GM12874 (cell line): ENCODE results near the gene ZBED4.

Source experiments
- TF ChIP-seq, protein P1 (sequence below): IDR thresholded peaks from 2 replicates; pipeline ENCODE4 v1.5.1; 2011; ENCODE audit warnings: low read depth, mild to moderate bottlenecking, control low read depth, low read length, moderate library complexity; ENCODE audit not compliant: insufficient read depth

The ZBED4 gene

DNA sequence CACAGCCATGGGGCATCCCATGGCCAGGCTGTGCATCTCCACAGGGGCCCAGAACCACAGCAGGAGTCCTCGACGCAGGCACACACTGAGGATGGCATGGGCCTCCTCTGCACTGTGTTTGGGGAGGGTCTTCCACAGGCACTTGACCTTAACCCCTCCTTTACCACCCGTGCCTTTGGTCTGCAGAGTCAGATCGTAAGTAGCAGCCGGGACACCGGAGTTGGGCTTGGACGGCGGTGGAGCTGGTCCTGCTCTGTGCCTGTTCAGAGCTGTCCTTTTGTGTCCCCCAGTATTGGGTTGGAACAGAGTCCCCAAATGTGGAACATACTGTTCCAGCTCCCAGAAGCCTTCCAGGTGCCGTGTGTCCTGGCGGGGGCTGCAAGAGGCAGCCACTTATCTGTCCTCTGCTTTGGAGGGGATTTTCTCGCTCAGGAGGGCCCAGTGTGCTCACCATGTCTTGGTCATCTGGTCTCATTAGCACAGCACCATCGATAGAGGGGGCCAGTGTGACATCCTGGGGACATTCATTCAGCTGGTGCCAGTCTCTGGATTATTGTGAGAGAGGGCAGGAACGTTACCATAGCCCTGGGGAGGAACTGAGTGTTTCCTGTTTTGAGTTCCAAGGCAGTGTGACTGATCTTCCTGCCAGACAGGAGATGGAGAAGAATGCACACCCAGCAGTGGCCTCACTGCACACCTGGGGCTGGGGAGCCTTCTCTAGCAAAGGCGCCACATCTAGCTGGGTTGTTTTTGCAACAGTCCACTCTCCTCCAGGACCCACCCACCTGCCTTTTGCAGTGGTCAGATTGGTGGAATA lies 77.2 kb downstream of the ZBED4 start:
- TF ChIP-seq, protein P1, sequence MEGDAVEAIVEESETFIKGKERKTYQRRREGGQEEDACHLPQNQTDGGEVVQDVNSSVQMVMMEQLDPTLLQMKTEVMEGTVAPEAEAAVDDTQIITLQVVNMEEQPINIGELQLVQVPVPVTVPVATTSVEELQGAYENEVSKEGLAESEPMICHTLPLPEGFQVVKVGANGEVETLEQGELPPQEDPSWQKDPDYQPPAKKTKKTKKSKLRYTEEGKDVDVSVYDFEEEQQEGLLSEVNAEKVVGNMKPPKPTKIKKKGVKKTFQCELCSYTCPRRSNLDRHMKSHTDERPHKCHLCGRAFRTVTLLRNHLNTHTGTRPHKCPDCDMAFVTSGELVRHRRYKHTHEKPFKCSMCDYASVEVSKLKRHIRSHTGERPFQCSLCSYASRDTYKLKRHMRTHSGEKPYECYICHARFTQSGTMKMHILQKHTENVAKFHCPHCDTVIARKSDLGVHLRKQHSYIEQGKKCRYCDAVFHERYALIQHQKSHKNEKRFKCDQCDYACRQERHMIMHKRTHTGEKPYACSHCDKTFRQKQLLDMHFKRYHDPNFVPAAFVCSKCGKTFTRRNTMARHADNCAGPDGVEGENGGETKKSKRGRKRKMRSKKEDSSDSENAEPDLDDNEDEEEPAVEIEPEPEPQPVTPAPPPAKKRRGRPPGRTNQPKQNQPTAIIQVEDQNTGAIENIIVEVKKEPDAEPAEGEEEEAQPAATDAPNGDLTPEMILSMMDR: peak; percentile 79

DNA sequence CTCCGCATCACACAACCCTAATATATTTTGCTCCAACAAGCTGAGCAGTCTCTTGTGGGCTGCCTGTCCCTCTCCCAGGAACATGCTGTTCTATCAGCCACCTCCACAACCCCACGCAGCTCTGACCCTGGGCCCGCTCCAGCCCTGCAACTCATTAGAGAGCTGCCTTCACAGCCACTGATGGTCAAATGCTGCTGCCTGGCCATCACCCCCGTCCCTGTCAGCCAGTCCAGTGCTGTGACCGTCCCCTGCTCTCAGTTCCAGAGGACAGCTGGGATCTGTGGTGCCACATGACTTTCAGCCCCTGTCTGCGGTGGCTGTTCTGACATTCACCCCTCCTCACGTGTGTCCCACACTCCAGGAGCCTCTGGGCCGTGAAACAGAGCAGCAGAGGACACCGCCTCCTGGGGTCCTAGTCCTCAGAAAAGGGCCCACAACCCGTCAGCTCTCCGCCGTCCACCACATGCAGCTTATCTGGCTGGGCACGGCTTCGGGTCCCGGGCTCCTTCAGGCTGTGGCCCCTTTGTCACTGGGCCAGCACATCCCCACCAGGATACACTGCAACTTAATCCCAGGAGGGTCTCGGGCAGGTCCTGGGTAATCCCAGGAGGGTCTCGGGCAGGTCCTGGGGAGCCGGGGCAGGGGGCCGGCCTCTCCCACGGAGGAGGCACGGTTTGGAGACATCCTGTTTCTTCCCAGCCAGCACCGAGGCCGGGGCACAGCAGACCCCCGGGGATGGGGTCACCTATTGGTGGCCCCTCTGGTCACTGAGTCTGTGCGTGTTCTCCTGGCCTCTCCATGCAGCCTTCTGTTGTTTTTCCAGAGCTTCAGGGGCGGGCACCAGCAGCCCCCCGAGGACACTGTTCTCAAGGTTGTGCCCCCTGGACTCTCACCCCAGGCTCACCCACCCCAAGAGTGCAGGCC lies 79.9 kb downstream of the ZBED4 start:
- TF ChIP-seq, protein P1: no peak

DNA sequence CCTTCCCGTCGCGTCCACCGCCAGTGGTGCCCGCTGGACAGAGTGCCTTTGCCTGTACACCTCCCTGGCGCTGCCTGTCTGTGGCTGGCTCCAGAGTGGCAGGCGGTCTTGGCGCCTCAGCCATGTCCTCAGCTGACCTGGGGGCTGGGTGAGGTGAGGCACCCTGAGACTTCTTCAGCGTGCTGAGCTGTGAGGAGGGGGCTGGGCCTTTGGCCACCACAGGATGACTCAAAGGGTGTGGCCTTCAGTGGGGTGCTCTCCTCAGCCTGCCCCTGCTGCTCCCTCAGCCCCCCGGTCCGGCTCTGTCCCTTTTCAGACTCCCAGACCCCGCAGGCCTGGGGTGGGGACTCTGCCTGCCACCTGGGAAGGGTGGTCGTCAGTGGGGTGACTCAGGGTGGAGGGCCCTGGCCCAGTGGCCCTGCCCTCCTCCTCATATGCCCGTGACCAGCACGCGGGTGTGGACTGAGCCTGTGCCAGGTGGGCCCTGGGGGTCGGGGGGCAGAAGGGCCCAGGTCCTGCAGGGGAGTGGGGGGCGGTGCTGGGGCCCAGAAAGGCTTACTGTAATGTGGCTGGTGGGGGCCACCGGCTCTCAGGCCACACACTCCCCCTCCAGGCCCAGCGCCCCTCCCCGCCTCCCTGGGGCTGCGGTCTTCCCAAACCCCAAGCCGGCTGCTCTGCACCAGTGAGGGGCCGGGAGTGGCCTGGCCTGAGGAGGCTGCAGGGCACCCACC lies 80.7 kb downstream of the ZBED4 start:
- TF ChIP-seq, protein P1: no peak

DNA sequence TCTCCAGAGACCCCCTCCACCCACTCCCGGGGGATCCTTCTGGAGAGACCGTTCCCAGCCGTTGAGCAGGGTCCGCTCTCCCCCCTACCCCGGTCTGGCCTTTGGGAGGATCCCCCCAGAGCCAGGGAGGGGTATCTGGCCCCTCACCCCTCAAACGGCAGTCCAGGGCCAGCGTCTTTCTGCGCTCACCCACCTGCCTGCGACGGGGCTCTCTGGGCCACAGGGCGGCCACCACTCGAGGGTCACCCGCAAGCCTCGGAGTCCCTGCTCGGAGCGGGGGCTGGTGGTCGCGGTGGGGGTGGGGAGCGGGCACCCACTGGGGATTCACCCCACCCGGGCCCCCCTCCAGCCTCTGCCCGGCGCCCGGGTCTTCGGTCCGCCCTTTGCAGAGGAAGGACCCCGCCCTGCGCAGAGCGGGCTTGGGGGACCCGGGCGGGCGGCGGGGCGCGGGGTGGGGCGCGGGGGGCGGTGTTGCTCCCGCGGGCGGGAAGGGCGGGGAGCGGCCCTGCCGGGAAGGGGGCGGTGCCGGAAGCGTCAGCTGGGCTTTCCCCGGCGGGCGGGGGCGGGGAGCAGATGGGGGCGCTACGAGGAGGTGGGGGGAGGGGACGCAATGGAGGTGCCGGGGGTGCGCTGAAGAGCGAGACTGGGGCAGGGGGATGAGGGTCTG lies 81.4 kb downstream of the ZBED4 start:
- TF ChIP-seq, protein P1: no peak

DNA sequence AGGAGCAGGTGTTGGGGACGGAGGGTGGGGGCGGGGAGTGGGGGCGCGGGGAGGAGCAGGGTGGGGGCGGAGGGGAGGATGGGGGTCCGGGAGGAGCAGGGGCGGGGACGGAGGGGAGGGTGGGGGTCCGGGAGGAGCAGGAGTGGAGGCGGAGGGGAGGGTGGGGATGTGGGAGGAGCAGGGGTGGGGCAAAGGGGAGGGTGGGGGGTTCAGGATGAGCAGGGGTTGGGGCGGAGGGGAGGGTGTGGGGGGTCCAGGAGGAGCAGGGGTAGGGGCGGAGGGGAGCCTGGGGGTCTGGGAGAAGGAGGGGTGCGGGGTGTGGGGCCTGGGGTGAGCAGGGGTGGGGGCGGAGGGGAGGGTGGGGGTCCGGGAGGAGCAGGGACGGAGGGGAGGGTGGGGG lies 81.9 kb downstream of the ZBED4 start:
- TF ChIP-seq, protein P1: no peak

DNA sequence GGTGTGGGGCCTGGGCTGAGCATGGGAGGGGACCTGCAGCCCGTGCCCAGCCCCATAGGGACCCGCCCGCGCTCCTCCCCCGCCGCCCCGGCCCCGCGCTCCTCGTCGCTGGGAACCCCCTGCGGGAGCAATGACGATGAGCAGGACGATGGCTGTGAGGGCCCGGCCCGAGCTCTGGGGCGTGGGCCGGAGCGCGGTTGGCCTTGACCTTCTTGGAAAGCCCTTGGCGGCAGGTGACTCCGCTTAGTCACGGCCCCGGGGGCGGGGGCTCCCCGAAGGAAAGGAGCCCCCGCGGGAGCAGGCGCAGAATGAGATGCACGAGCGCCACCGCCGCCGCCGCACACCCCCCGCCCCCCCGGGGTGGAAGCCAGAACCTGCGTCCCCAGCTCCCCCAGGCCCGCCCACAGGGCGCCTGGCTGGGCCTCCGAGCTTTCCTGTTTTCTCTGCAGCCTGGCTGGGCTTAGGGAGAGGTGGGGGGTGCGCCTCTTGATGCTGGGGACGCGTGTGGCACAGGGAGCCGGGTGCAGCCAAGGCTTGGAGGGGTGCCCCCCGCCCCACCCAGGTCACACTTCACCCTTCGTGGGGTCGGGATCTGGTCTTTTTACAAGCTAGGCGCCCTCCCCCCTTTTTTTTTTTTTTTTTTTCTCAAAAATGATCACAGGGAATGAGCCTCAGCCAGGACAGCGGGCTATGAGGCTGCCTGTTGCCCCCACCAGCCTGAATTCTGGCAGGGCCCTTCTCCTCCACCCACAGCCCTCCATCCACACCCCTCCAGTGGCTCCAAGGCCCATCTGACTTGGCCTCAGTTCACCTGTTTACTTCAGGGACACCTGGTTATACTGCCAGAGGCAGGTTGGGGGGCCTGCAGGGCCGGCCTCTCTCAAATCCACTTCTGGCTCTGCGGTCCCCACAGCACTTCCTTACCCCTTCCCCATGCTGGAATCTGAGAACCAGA lies 82.7 kb downstream of the ZBED4 start:
- TF ChIP-seq, protein P1: no peak
